22Rv1 (cell line): ENCODE measurements around the gene TGFBRAP1.

Experiments
- ZFX ChIP-seq: fragments of 450-650 bp; IDR thresholded peaks from 2 replicates; pipeline ENCODE4 v1.6.1; 2017; ENCODE audit warnings: antibody characterized with exemption, borderline replicate concordance
- TF ChIP-seq, protein P1 (sequence below): fragments of 450-650 bp; IDR thresholded peaks from 2 replicates; pipeline ENCODE4 v1.5.1; 2017; ENCODE audit warnings: mild to moderate bottlenecking

DNA sequence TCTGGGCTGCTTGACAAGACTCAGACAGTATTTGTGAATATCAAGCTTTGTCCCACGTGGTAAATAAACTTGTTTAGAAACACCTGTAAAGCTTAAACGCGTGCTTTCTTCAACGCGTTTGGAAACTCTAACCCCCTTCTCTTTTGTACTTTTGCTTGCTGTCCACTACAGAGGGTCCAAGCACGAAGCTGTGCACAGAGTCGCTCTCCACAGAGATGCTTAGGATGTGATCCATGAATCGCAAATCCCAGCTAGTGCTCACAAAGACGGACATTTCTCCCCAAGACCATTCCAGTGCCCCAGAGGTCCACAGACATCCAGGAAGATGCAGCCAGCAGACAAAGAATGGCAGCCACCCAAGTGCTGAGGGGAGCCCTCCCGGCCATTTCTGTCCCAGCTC is 88.1 kb downstream of the TGFBRAP1 start, which contains the start of gene GPR45:
- TF ChIP-seq, protein P1, sequence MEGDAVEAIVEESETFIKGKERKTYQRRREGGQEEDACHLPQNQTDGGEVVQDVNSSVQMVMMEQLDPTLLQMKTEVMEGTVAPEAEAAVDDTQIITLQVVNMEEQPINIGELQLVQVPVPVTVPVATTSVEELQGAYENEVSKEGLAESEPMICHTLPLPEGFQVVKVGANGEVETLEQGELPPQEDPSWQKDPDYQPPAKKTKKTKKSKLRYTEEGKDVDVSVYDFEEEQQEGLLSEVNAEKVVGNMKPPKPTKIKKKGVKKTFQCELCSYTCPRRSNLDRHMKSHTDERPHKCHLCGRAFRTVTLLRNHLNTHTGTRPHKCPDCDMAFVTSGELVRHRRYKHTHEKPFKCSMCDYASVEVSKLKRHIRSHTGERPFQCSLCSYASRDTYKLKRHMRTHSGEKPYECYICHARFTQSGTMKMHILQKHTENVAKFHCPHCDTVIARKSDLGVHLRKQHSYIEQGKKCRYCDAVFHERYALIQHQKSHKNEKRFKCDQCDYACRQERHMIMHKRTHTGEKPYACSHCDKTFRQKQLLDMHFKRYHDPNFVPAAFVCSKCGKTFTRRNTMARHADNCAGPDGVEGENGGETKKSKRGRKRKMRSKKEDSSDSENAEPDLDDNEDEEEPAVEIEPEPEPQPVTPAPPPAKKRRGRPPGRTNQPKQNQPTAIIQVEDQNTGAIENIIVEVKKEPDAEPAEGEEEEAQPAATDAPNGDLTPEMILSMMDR = no peak
- TF ChIP-seq ZFX = no peak
